Adrenal gland (tissue), 5 donors: Measurements from ENCODE around the gene LRBA.

Experiments used
- CTCF ChIP-seq, 6 experiments: fragments of 450-650 bp in 4 of 6; fragments of 200-600 bp in 2 of 6; sonication (generic) in 1 of 6; IDR thresholded peaks; 1 replicate in 5 of 6; 2 replicates in 1 of 6; pipeline versions ENCODE4 v1.5.1 to v1.8.0; 2016 to 2021; ENCODE audit warnings: antibody characterized with exemption in 6 of 6, mild to moderate bottlenecking in 2 of 6, moderate library complexity in 1 of 6
- POLR2A ChIP-seq, 2 donors: fragments of 450-650 bp; IDR thresholded peaks; one replicate each; pipeline ENCODE4 v1.6.1; 2017; ENCODE audit warnings: antibody characterized with exemption in 2 of 2, mild to moderate bottlenecking in 2 of 2, moderate library complexity in 1 of 2
- donor health status: DM: no; HTN: no; CAD: no.

- no peak for TF ChIP-seq CTCF (IDR thresholded peaks at IDR 0.05)
- no peak for TF ChIP-seq POLR2A (IDR thresholded peaks at IDR 0.05)
Observed at GRCh38 chr4:150990250-150990649, 24.8 kb downstream of the LRBA start.
